Loucy (cell line): Measurements from ENCODE around the gene F12.

Experiments
- CTCF ChIP-seq: fragments of 200-600 bp; sonication (generic); conservative IDR thresholded peaks from 2 replicates; pipeline ENCODE4 v1.5.1; 2014; ENCODE audit warnings: mild to moderate bottlenecking, antibody characterized with exemption, low read length
- EZH2phosphoT487 ChIP-seq: fragments of 200-600 bp; IDR thresholded peaks from 2 replicates; pipeline ENCODE4 v1.6.1; 2018; ENCODE audit warnings: antibody characterized with exemption, mild to moderate bottlenecking, moderate library complexity, borderline replicate concordance

GRCh38 chr5:177453852-177454396, 44.6 kb upstream of the F12 start:
- no peak for TF ChIP-seq CTCF
- no peak for TF ChIP-seq EZH2phosphoT487
